Gastroesophageal sphincter (tissue), 4 donors: ENCODE results near the gene KPNA6. TPM values are rescaled to one million over a fixed set of nuclear protein-coding genes. Genes with fewer than 3 reads are reported as not detected.

ENCODE experiments used
- ATAC-seq: fragments of 150-250 bp; one replicate; pipeline ENCODE4 v1.9.1; 2016; ENCODE audit warnings: mild to moderate bottlenecking, moderate library complexity
- H3K27ac ChIP-seq, 4 donors: fragments of 200-600 bp; sonication (generic) in 3 of 4; 1 replicate in 3 of 4; 2 replicates in 1 of 4; pipeline ENCODE4 v1.5.1; 2016 to 2019
- H3K27me3 ChIP-seq: fragments of 200-600 bp; sonication (generic); one replicate; pipeline ENCODE4 v1.5.1; 2019
- H3K36me3 ChIP-seq, 2 donors: fragments of 200-600 bp; sonication (generic); one replicate each; pipeline ENCODE4 v1.5.1; 2019; ENCODE audit warnings: control low read depth in 1 of 2
- H3K4me1 ChIP-seq, 3 donors: fragments of 200-600 bp; sonication (generic); 1 replicate in 2 of 3; 2 replicates in 1 of 3; pipeline ENCODE4 v1.5.1; 2016 to 2019; ENCODE audit warnings: control low read depth in 2 of 3
- H3K4me3 ChIP-seq, 2 donors: fragments of 200-600 bp; sonication (generic); one replicate each; pipeline ENCODE4 v1.5.1; 2019; ENCODE audit warnings: mild to moderate bottlenecking in 1 of 2, moderate library complexity in 1 of 2
- H3K9me3 ChIP-seq, 3 donors: fragments of 200-600 bp; sonication (generic); one replicate each; pipeline ENCODE4 v1.5.1; 2017 to 2019; ENCODE audit warnings: control low read depth in 2 of 3
- CTCF ChIP-seq, 4 experiments: fragments of 200-600 bp in 2 of 4; fragments of 450-650 bp in 2 of 4; sonication (generic) in 1 of 4; IDR thresholded peaks; one replicate each; pipeline ENCODE4 v1.5.1; 2017 to 2019; ENCODE audit warnings: antibody characterized with exemption in 4 of 4, mild to moderate bottlenecking in 2 of 4, moderate library complexity in 2 of 4
- EP300 ChIP-seq: sonication (generic); formaldehyde crosslinking; IDR thresholded peaks from one replicate; pipeline ENCODE4 v1.6.1; 2017; ENCODE audit warnings: antibody characterized with exemption, mild to moderate bottlenecking
- POLR2A ChIP-seq, 2 donors: fragments of 450-650 bp; IDR thresholded peaks; one replicate each; pipeline ENCODE4 v1.6.1; 2017; ENCODE audit warnings: antibody characterized with exemption in 2 of 2, mild to moderate bottlenecking in 2 of 2, moderate library complexity in 1 of 2
- POLR2AphosphoS5 ChIP-seq: sonication (generic); formaldehyde crosslinking; IDR thresholded peaks from one replicate; pipeline ENCODE4 v1.6.1; 2017; ENCODE audit warnings: antibody characterized with exemption
- WGBS, 2 donors: methylation state at CpG; one replicate each; pipeline ENCODE4 v1.1.5; 2018; ENCODE audit warnings: low coverage in 1 of 2; 5-methylcytosine and 5-hydroxymethylcytosine counted together
- total RNA-seq, 4 donors: library from RNA; depleted of rRNA; stranded (reverse); fragments of >200 nt; gene quantifications; one replicate each; pipeline ENCODE4 v1.1.0, GENCODE V29; 2016

KPNA6 gene
- total RNA-seq, 4 donors from 2014 or later: 52.9 to 70.4 (median 57.6) TPM

GRCh38 chr1:32205401-32206370 is 97.8 kb downstream of the KPNA6 start, which contains the start of gene IQCC:
IQCC (plus strand) TSS chr1:32205671; CDS start chr1:32205682, 11 bp downstream.
- Histone ChIP-seq H3K27ac (peak within 1 kb of the TSS in 3 of 4 donors; percentile 66 to 72 (median 66)), H3K4me3 (peak within 1 kb of the TSS; percentile 51 to 69), H3K36me3 (no peaks in the 10 kb centered on the region), H3K4me1 (peaks cover 0 to 48% (median 20%) of the 10 kb centered on the region in 3 donors), H3K9me3 (no peaks in the 10 kb centered on the region), H3K27me3 (no peaks in the 10 kb centered on the region)
- ATAC-seq: peak; percentile 88
- TF ChIP-seq CTCF (IDR thresholded peaks at IDR 0.05) (no peak), POLR2AphosphoS5 (peak; percentile 59), POLR2A (IDR thresholded peaks at IDR 0.05) (peak in 1 of 2 donors; percentile 43)
- 2 to 3% methylated on average over 7 to 12 of the region's 77 CpGs for whole genome bisulfite sequencing, 2 donors

- ATAC-seq: no peak
- H3K36me3 ChIP-seq: peaks cover 0 to 11% of the 10 kb centered on the region in 2 donors
- no peaks in the 10 kb centered on the region for H3K9me3 ChIP-seq
- H3K4me3 ChIP-seq: no peak overlapping the region
- WGBS, 2 donors: 75 to 90% methylated on average over 4 to 6 of the region's 6 CpGs
- no peak overlapping the region for H3K27ac ChIP-seq
- no peaks in the 10 kb centered on the region for H3K27me3 ChIP-seq
- peaks cover 0 to 31% (median 12%) of the 10 kb centered on the region in 3 donors for H3K4me1 ChIP-seq
- TF ChIP-seq POLR2AphosphoS5 (no peak), CTCF (IDR thresholded peaks at IDR 0.05) (no peak), POLR2A (IDR thresholded peaks at IDR 0.05) (no peak), EP300 (no peak)
Observed at GRCh38 chr1:32208469-32208868, 100.6 kb downstream of the KPNA6 start.

GRCh38 chr1:32208891-32209328 is 101.1 kb downstream of the KPNA6 start, which contains the start of gene DCDC2B:
DCDC2B (plus strand) TSS chr1:32209089; CDS start chr1:32209094, 5 bp downstream.
- ATAC-seq: no peak
- TF ChIP-seq EP300 (no peak), POLR2AphosphoS5 (no peak), POLR2A (IDR thresholded peaks at IDR 0.05) (no peak), CTCF (IDR thresholded peaks at IDR 0.05) (no peak)
- H3K4me1 ChIP-seq: peaks cover 0 to 31% (median 12%) of the 10 kb centered on the region in 3 donors
- H3K9me3 ChIP-seq: no peaks in the 10 kb centered on the region
- peaks cover 0 to 15% of the 10 kb centered on the region in 2 donors for H3K36me3 ChIP-seq
- H3K27me3 ChIP-seq: no peaks in the 10 kb centered on the region
- H3K4me3 ChIP-seq: no peak within 1 kb of the TSS
- no peak within 1 kb of the TSS for H3K27ac ChIP-seq
- WGBS, 2 donors: 57% methylated on average over 5 of the region's 5 CpGs; no CpG with 5 or more reads in 1 of the 2 donors

- Histone ChIP-seq H3K4me1 (peaks cover 0 to 16% (median 2%) of the 10 kb centered on the region in 3 donors), H3K27ac (peak overlapping the region in 2 of 4 donors; percentile 8 to 23), H3K4me3 (no peak overlapping the region), H3K9me3 (no peaks in the 10 kb centered on the region), H3K27me3 (no peaks in the 10 kb centered on the region), H3K36me3 (peaks cover 0 to 78% of the 10 kb centered on the region in 2 donors)
- WGBS, 2 donors: 20 to 60% methylated on average over 1 to 3 of the region's 10 CpGs
- ATAC-seq: peak; percentile 60
- TF ChIP-seq CTCF (IDR thresholded peaks at IDR 0.05): peak in 3 of 4 experiments; percentile 46 to 72 (median 71)
- no peak for TF ChIP-seq POLR2A (IDR thresholded peaks at IDR 0.05)
- no peak for TF ChIP-seq POLR2AphosphoS5
- no peak for TF ChIP-seq EP300
Observed at GRCh38 chr1:32215629-32216480, 108.0 kb downstream of the KPNA6 start.
